NB4 (cell line): ENCODE results near the gene KAZN.

Experiments used
- TF ChIP-seq, protein P1 (sequence below): IDR thresholded peaks from one replicate; pipeline ENCODE4 v1.5.1; 2012; ENCODE audit warnings: low read depth, low read length
- TF ChIP-seq, protein P2 (sequence below): IDR thresholded peaks from 2 replicates; pipeline ENCODE4 v1.6.1; 2011; ENCODE audit warnings: low read depth, low read length

DNA sequence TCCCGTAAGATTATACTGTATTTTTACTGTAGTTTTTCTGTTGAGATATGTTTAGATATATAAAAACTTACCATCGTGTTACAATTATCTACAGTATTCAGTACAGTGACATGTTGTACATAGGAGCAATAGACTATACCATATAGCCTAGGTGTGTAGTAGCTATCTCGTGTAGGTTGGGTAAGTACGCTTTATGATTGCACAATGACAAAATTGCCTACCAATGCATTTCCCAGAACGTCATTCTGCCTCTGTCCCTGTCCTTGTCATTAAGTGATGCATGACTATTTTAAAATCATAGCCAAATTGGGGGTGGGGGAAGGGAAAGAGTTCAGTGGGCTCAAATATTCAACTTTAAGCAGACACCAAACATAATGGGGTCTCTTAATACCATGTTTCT lies 321.3 kb downstream of the KAZN start:
- TF ChIP-seq, protein P1, sequence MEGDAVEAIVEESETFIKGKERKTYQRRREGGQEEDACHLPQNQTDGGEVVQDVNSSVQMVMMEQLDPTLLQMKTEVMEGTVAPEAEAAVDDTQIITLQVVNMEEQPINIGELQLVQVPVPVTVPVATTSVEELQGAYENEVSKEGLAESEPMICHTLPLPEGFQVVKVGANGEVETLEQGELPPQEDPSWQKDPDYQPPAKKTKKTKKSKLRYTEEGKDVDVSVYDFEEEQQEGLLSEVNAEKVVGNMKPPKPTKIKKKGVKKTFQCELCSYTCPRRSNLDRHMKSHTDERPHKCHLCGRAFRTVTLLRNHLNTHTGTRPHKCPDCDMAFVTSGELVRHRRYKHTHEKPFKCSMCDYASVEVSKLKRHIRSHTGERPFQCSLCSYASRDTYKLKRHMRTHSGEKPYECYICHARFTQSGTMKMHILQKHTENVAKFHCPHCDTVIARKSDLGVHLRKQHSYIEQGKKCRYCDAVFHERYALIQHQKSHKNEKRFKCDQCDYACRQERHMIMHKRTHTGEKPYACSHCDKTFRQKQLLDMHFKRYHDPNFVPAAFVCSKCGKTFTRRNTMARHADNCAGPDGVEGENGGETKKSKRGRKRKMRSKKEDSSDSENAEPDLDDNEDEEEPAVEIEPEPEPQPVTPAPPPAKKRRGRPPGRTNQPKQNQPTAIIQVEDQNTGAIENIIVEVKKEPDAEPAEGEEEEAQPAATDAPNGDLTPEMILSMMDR: no peak
- TF ChIP-seq, protein P2, sequence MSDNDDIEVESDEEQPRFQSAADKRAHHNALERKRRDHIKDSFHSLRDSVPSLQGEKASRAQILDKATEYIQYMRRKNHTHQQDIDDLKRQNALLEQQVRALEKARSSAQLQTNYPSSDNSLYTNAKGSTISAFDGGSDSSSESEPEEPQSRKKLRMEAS: no peak
